Smooth muscle cell (in vitro differentiated cells): ENCODE measurements around the gene ARFGAP3. TPM values are rescaled to one million over a fixed set of nuclear protein-coding genes. Genes with fewer than 3 reads are reported as not detected.

Experiments used
- DNase-seq: peaks from one replicate; lab custom pipeline; 2025; ENCODE audit not compliant: unreplicated experiment; lab: John Stamatoyannopoulos, UW
- H2AFZ ChIP-seq: fragments of 200-600 bp; sonication (generic); 2 replicates; pipeline ENCODE4 v1.6.0; 2016; ENCODE audit warnings: antibody characterized with exemption, low read depth, mild to moderate bottlenecking
- H3F3A ChIP-seq: fragments of 200-600 bp; sonication (generic); 2 replicates; pipeline ENCODE4 v1.6.0; 2017; ENCODE audit warnings: antibody characterized with exemption, low read depth
- H3K27ac ChIP-seq: fragments of 200-600 bp; sonication (generic); 2 replicates; pipeline ENCODE4 v1.5.1; 2016; ENCODE audit warnings: low read depth, mild to moderate bottlenecking
- H3K27me3 ChIP-seq: fragments of 200-600 bp; sonication (generic); 2 replicates; pipeline ENCODE4 v1.6.1; 2016; ENCODE audit warnings: low read depth, mild to moderate bottlenecking
- H3K36me3 ChIP-seq: fragments of 200-600 bp; sonication (generic); 2 replicates; pipeline ENCODE4 v1.5.1; 2016; ENCODE audit warnings: low read depth
- H3K4me1 ChIP-seq: fragments of 200-600 bp; sonication (generic); 2 replicates; pipeline ENCODE4 v1.5.1; 2016; ENCODE audit warnings: low read depth
- H3K4me2 ChIP-seq: fragments of 200-600 bp; sonication (generic); 2 replicates; pipeline ENCODE4 v1.6.0; 2016; ENCODE audit warnings: mild to moderate bottlenecking
- H3K4me3 ChIP-seq: fragments of 200-600 bp; sonication (generic); 2 replicates; pipeline ENCODE4 v1.5.1; 2016; ENCODE audit warnings: mild to moderate bottlenecking
- H3K79me2 ChIP-seq: fragments of 200-600 bp; sonication (generic); 2 replicates; pipeline ENCODE4 v1.6.0; 2016; ENCODE audit warnings: low read depth, mild to moderate bottlenecking
- H3K9ac ChIP-seq: fragments of 200-600 bp; sonication (generic); 2 replicates; pipeline ENCODE4 v1.6.0; 2016; ENCODE audit warnings: low read depth
- H3K9me3 ChIP-seq: fragments of 200-600 bp; sonication (generic); replicated peaks from 2 replicates; pipeline ENCODE4 v1.5.1; 2016; ENCODE audit warnings: low read depth
- H4K20me1 ChIP-seq: fragments of 200-600 bp; sonication (generic); 2 replicates; pipeline ENCODE4 v1.6.0; 2016; ENCODE audit warnings: low read depth
- WGBS: methylation state at CpG from one replicate; pipeline ENCODE4 v1.1.7; 2016; ENCODE audit warnings: low lambda C conversion rate; 5-methylcytosine and 5-hydroxymethylcytosine counted together
- polyA plus RNA-seq: library from polyadenylated mRNA; unstranded; fragments of >200 nt; fragmentation: Nextera tagmentation; extraction: Ambion mirVana; gene quantifications from 2 replicates; pipeline ENCODE4 v1.2.1, GENCODE V29; 2016
- total RNA-seq: library from RNA; depleted of rRNA; stranded (reverse); fragments of >200 nt; gene quantifications from 2 replicates; pipeline ENCODE4 v1.2.3, GENCODE V29; 2014
- TF ChIP-seq, protein P1 (sequence below): fragments of 200-600 bp; sonication (generic); IDR thresholded peaks from 2 replicates; pipeline ENCODE4 v1.5.1; 2017; ENCODE audit warnings: borderline replicate concordance, mild to moderate bottlenecking, antibody characterized with exemption; ENCODE audit not compliant: insufficient read depth, poor library complexity, severe bottlenecking

Gene ARFGAP3
- total and polyA plus RNA-seq, 2 experiments from 2014 or later = 69.2 to 89.9 TPM

DNA sequence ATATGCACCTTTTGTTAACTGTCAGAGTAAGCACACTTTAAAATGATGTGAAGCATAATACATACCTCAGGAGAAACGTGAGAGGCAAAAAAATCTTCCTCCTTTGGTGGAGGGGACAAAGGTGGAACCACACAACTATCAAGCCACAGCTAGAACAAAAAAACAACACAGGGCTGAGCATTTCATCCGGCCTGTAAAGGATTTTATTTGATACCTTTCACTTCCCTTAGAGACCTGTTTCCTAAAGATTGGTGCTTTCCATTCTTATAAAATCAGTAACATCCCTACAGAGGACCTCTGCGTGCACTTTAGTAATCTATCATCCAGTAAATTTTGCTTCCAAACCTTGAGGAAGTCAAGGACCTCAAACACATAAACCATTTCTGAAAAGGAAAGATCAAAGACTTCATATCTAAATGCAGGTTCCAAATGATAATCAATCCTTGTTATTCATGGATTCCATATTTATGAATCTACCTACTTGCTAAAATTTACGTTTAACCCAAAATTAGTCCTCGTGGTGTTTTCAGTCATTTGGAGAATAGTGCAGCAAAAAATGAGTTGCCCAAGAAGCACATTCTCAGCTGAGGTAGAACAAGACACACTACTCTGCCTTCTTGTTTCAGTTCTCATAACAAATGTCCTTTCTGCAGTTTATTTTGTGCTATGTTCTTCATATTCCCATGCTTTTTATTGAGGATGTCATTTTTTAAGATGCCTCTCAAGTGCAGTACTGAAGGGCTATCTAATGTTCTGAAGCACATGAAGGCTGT is 22.7 kb downstream of the ARFGAP3 start:
- H4K20me1 ChIP-seq = peaks cover 47% of the 10 kb centered on the region
- H3K27ac ChIP-seq = no peak overlapping the region
- TF ChIP-seq, protein P1, sequence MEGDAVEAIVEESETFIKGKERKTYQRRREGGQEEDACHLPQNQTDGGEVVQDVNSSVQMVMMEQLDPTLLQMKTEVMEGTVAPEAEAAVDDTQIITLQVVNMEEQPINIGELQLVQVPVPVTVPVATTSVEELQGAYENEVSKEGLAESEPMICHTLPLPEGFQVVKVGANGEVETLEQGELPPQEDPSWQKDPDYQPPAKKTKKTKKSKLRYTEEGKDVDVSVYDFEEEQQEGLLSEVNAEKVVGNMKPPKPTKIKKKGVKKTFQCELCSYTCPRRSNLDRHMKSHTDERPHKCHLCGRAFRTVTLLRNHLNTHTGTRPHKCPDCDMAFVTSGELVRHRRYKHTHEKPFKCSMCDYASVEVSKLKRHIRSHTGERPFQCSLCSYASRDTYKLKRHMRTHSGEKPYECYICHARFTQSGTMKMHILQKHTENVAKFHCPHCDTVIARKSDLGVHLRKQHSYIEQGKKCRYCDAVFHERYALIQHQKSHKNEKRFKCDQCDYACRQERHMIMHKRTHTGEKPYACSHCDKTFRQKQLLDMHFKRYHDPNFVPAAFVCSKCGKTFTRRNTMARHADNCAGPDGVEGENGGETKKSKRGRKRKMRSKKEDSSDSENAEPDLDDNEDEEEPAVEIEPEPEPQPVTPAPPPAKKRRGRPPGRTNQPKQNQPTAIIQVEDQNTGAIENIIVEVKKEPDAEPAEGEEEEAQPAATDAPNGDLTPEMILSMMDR = no peak
- no peaks in the 10 kb centered on the region for H3K27me3 ChIP-seq
- DNase-seq = no peak
- H3K4me2 ChIP-seq = no peak overlapping the region
- no peak overlapping the region for H2AFZ ChIP-seq
- no peak overlapping the region for H3K9ac ChIP-seq
- WGBS = 97% methylated on average over 5 of the region's 5 CpGs
- H3K4me3 ChIP-seq = no peak overlapping the region
- H3K4me1 ChIP-seq = no peaks in the 10 kb centered on the region
- H3K36me3 ChIP-seq = peaks cover 38% of the 10 kb centered on the region
- H3K9me3 ChIP-seq = no peaks in the 10 kb centered on the region
- H3K79me2 ChIP-seq = peaks cover 23% of the 10 kb centered on the region
- no peaks in the 10 kb centered on the region for H3F3A ChIP-seq

DNA sequence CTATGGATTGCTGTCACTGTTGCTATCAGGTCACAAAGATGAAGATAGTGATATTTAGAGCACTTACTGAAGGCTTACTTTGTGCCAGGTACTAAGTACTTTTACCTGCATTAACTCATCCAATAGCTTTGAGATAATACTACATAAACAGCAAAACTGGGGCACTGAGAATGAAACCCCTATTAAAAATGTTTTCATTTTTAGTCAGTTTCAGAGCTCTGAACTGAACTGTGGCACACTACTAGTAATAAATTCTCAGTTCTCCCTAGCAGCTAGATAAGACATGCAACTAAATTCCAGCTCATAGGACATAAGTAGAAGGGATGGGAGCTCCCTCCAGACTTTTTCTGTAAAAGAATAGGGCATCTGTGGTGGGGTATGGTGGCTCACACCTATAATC is 24.0 kb downstream of the ARFGAP3 start:
- Histone ChIP-seq H2AFZ (no peak overlapping the region), H3K27me3 (no peaks in the 10 kb centered on the region), H3K4me3 (no peak overlapping the region), H3K4me1 (no peaks in the 10 kb centered on the region), H3K9ac (no peak overlapping the region), H3K9me3 (no peaks in the 10 kb centered on the region), H4K20me1 (peaks cover 38% of the 10 kb centered on the region), H3K36me3 (peaks cover 38% of the 10 kb centered on the region), H3K27ac (no peak overlapping the region), H3F3A (no peaks in the 10 kb centered on the region), H3K4me2 (no peak overlapping the region), H3K79me2 (peaks cover 14% of the 10 kb centered on the region)
- TF ChIP-seq, protein P1 = no peak
- DNase-seq = no peak

DNA sequence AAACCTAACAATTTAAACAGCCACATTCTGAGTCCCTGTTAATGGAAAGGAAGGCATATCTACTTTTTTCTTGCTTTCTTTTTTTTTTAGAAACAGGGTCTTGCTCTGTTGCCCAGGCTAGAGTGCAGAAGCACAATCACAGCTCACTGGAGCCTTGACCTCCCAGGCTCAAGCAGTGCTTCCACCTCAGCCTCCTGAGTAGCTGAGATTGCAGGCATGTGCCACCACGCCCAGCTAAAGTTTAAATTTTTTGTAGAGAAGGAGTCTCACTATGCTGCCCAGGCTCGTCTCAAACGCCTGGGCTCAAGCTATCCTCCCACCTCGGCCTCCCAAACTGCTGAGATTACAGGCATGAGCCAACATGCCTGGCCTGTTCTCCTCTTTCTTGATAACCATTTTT is 25.4 kb downstream of the ARFGAP3 start:
- Histone ChIP-seq H3K36me3 (peaks cover 43% of the 10 kb centered on the region), H3K4me2 (no peak overlapping the region), H3K4me3 (no peak overlapping the region), H3K27ac (no peak overlapping the region), H2AFZ (no peak overlapping the region), H3K4me1 (no peaks in the 10 kb centered on the region), H3K9ac (no peak overlapping the region), H4K20me1 (peaks cover 28% of the 10 kb centered on the region), H3K79me2 (peaks cover 9% of the 10 kb centered on the region), H3K9me3 (no peaks in the 10 kb centered on the region), H3K27me3 (no peaks in the 10 kb centered on the region), H3F3A (no peaks in the 10 kb centered on the region)
- WGBS = 97% methylated on average over 4 of the region's 4 CpGs
- DNase-seq = no peak
- TF ChIP-seq, protein P1 = no peak

GRCh38 chr22:42830161-42830560 is 26.9 kb downstream of the ARFGAP3 start:
- H3K27ac ChIP-seq = no peak overlapping the region
- no peaks in the 10 kb centered on the region for H3K9me3 ChIP-seq
- no peaks in the 10 kb centered on the region for H3K79me2 ChIP-seq
- H3K27me3 ChIP-seq = no peaks in the 10 kb centered on the region
- H4K20me1 ChIP-seq = peaks cover 14% of the 10 kb centered on the region
- H2AFZ ChIP-seq = no peak overlapping the region
- DNase-seq = no peak
- H3K4me2 ChIP-seq = no peak overlapping the region
- WGBS = 92% methylated on average over 5 of the region's 5 CpGs
- no peak overlapping the region for H3K9ac ChIP-seq
- H3F3A ChIP-seq = no peaks in the 10 kb centered on the region
- TF ChIP-seq, protein P1 = no peak
- H3K4me1 ChIP-seq = no peaks in the 10 kb centered on the region
- no peak overlapping the region for H3K4me3 ChIP-seq
- peaks cover 46% of the 10 kb centered on the region for H3K36me3 ChIP-seq
